ENCODE data around the gene ATAT1. TPM values are rescaled to one million over a fixed set of nuclear protein-coding genes. Genes with fewer than 3 reads are reported as not detected.
A peak's percentile ranks its signal among the peaks of the same experiment; 100 is the strongest.

ATAT1 gene
- total and polyA plus RNA-seq, 5 donors, result 2.6 to 3.5 (median 3.0) TPM

DNA sequence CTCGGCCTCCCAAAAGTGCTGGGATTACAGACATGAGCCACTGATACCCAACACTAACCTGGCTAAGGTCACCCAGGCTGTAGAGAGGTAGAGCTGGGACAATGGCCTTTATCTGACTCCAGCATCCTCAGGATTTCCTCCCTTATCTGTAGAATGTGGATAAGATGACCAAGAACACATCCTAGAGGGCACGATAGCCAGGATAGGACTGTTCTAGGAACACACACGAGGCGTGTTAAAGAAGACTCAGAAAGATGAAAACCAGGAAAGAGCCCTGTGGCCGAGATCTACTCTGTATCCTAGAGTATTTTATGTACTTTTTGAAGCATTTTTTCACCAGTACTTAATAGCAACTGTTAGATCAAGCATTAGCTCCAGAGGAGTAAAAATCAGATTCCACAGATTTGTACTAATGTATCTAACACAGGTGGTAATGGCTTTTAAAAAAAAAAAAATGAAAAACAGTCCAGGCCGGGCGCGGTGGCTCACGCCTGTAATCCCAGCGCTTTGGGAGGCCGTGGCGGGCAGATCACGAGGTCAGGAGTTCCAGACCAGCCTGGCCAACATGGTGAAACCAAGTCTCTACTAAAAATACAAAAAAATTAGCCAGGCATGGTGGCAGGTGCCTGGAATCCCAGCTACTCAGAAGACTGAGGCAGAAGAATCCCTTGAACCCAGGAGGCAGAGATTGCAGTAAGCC is 26.9 kb upstream of the ATAT1 start:
- no peaks in the 10 kb centered on the region for H3K9me3 ChIP-seq (ENCODE audit: control insufficient read depth, low read length)
- no peaks in the 10 kb centered on the region for H3K27me3 ChIP-seq (ENCODE audit: control insufficient read depth, insufficient read depth)
- H3K4me3 ChIP-seq (ENCODE audit: low read length), result no peak overlapping the region
- H3K27ac ChIP-seq (ENCODE audit: low read length), result no peak overlapping the region
- 61% methylated on average over 13 of the region's 13 CpGs for WGBS
- ATAC-seq (peak in 1 of 2 donors; percentile 44), DNase-seq (no peak)
- intact Hi-C loops (cut with DNase I), result loop anchor here in 2 of 4 donors (5.0 to 10.0 kb wide), 3 partner anchors 55 to 115 kb away; partner anchors contain the start of gene HLA-E (in 1 of the 2)
- H3K4me1 ChIP-seq (ENCODE audit: control insufficient read depth, insufficient read depth, low read length), result no peaks in the 10 kb centered on the region

DNA sequence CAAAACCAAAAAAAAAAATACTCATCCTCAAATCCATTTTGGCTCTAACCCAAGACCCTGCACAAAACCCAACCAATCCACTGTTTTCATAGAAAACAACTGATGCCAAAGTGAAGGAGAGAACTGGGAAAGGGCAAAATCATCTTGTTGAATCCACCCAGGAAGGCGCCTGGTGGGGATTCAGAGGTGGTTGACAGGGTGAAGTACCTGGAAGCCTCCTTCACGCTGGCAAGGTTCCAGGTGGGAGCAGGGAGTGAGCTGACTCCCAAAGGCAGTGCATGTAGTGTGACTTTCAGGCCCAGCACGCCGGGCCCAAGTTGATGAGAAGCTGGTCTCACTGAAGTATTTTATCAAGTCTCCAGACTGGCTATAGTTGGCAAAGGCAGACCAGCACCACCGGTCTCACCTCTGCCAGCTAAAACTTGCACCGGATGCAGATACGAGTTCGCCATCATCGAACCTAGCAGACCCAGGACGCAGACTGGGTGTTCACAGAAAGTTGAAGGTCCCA is 26.2 kb upstream of the ATAT1 start:
- Histone ChIP-seq H3K4me1 (ENCODE audit: control insufficient read depth, insufficient read depth, low read length) (no peaks in the 10 kb centered on the region), H3K27me3 (ENCODE audit: control insufficient read depth, insufficient read depth) (no peaks in the 10 kb centered on the region), H3K4me3 (ENCODE audit: low read length) (no peak overlapping the region), H3K27ac (ENCODE audit: low read length) (no peak overlapping the region), H3K9me3 (ENCODE audit: control insufficient read depth, low read length) (no peaks in the 10 kb centered on the region)
- WGBS, result 65% methylated on average over 10 of the region's 10 CpGs
- DNase-seq, result peak in 2 of 3 donors; percentile 50 to 76
- ATAC-seq, result peak in 1 of 2 donors; percentile 6
- intact Hi-C loops (cut with DNase I), result loop anchor here in 1 of 4 donors (5.0 to 10.0 kb wide), 2 partner anchors 58 to 116 kb away; partner anchors contain the start of gene HLA-E

DNA sequence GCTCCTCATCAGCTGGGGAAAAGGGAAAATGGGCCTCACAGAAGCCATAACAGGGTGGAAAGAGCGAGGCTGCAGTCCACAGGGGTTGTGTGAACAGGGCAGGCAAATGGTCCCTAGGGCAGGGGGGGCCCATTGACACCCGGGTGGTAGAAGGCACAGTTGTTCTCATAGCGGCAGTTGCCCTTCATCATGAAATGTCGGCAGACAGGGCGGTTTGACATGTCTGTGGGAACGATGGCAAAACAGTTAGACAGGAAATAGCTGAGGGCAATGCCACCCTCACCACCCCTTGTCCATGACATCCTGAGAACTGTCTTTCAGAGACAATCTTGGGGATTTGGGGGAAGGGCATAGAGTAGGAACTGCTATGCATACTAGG is 25.2 kb upstream of the ATAT1 start:
- no peaks in the 10 kb centered on the region for H3K4me1 ChIP-seq (ENCODE audit: control insufficient read depth, insufficient read depth, low read length)
- H3K9me3 ChIP-seq (ENCODE audit: control insufficient read depth, low read length), result no peaks in the 10 kb centered on the region
- ATAC-seq, result no peak
- H3K27me3 ChIP-seq (ENCODE audit: control insufficient read depth, insufficient read depth), result no peaks in the 10 kb centered on the region
- H3K27ac ChIP-seq (ENCODE audit: low read length), result no peak overlapping the region
- 70% methylated on average over 6 of the region's 6 CpGs for WGBS
- no peak for DNase-seq
- H3K4me3 ChIP-seq (ENCODE audit: low read length), result no peak overlapping the region
- intact Hi-C loops (cut with DNase I), result loop anchor here in 1 of 4 donors (5.0 to 10.0 kb wide), 2 partner anchors 59 to 117 kb away; partner anchors contain the start of gene HLA-E

DNA sequence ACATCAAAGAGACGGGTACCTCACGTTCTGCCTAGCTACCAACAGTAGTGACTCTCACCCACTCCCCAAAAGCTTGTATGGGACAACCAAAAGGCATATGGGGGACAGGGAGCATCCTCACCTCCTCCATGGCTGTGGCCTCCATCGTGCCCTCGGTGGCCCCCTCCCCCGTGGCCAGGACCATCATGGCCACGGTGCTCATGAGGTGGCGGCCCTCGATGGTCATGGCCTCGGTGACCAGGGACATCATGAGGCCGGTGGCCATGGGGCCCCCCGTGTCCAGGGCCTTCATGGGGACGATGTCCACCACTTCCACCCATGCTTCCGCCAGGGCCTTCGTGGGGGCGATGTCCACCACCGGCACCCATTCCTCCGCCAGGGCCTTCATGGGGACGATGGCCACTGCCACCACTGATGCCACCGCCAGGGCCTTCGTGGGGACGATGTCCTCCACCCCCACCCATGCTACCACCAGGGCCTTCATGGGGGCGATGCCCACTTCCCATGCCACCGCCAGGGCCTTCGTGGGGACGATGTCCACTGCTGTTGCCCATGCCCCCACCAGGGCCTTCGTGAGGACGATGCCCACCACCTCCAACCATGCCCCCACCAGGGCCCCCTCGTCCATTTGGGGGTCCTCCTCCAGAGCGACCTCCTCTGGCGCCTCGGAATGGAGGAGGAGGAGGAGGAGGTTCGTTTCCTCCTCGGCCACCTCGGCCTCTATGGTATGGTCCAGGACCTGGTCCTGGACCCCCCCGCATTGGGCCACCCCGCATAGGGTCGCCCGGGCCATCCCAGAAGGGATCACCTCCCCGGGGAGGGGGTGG is 24.6 kb upstream of the ATAT1 start:
- intact Hi-C loops (cut with DNase I), result loop anchor here in 1 of 4 donors (5.0 to 10.0 kb wide), 2 partner anchors 60 to 117 kb away; partner anchors contain the start of gene HLA-E
- Histone ChIP-seq H3K4me1 (ENCODE audit: control insufficient read depth, insufficient read depth, low read length) (no peaks in the 10 kb centered on the region), H3K9me3 (ENCODE audit: control insufficient read depth, low read length) (no peaks in the 10 kb centered on the region), H3K27ac (ENCODE audit: low read length) (no peak overlapping the region), H3K27me3 (ENCODE audit: control insufficient read depth, insufficient read depth) (no peaks in the 10 kb centered on the region), H3K4me3 (ENCODE audit: low read length) (no peak overlapping the region)
- ATAC-seq, result peak; percentile 9 to 10
- 94% methylated on average over 39 of the region's 39 CpGs for WGBS
- DNase-seq, result peak in 1 of 3 donors; percentile 63

DNA sequence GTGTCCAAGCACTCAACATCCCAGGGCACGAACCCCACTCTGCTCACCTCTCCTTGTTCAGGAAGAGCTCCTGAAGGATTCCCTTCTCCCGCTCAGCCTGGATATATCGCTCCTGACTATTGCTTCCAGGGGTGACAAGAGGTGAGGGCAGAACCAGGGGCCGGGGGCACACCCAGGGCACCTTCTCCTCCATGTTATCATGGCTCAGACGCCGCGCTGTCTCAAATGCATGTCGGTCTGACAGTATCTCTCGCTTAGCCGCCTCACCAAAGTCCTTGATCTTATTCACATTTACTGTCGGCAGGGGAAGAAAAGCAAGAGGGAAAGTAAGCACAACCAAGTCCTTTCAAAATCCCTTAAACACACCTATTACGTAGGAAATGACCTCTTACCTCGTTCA is 22.7 kb upstream of the ATAT1 start:
- no peak overlapping the region for H3K27ac ChIP-seq (ENCODE audit: low read length)
- no peak for ATAC-seq
- no peak for DNase-seq
- intact Hi-C loops (cut with DNase I), result loop anchor here in 1 of 4 donors (5.0 to 10.0 kb wide), 2 partner anchors 62 to 119 kb away; partner anchors contain the start of gene HLA-E
- H3K9me3 ChIP-seq (ENCODE audit: control insufficient read depth, low read length), result no peaks in the 10 kb centered on the region
- H3K4me3 ChIP-seq (ENCODE audit: low read length), result no peak overlapping the region
- H3K4me1 ChIP-seq (ENCODE audit: control insufficient read depth, insufficient read depth, low read length), result no peaks in the 10 kb centered on the region
- 93% methylated on average over 13 of the region's 13 CpGs for WGBS
- no peaks in the 10 kb centered on the region for H3K27me3 ChIP-seq (ENCODE audit: control insufficient read depth, insufficient read depth)

DNA sequence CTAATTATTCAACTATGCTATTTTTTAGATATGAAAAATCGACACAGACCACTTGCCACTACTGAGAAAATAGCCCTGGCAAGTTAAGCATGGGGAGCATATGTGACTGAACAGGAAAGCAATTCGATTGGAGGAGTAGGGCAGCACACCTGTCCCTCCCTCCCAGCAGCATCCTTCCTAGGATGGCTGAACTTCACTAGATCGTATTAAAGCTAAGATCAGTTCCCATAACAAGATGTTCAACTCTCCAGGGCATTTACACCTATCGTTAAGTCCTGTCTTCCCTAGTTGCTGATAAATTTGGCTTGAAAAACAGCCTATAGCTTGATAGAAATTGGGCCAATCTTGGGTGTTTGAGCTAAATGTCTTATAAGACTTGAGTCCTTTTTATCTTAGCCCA is 16.6 kb upstream of the ATAT1 start:
- Histone ChIP-seq H3K9me3 (ENCODE audit: control insufficient read depth, low read length) (no peaks in the 10 kb centered on the region), H3K27me3 (ENCODE audit: control insufficient read depth, insufficient read depth) (no peaks in the 10 kb centered on the region), H3K27ac (ENCODE audit: low read length) (no peak overlapping the region), H3K4me1 (ENCODE audit: control insufficient read depth, insufficient read depth, low read length) (peaks cover 6% of the 10 kb centered on the region), H3K4me3 (ENCODE audit: low read length) (no peak overlapping the region)
- no peak for DNase-seq
- intact Hi-C loops (cut with DNase I), result no loop called here
- ATAC-seq, result no peak
- WGBS, result 78% methylated on average over 4 of the region's 4 CpGs

DNA sequence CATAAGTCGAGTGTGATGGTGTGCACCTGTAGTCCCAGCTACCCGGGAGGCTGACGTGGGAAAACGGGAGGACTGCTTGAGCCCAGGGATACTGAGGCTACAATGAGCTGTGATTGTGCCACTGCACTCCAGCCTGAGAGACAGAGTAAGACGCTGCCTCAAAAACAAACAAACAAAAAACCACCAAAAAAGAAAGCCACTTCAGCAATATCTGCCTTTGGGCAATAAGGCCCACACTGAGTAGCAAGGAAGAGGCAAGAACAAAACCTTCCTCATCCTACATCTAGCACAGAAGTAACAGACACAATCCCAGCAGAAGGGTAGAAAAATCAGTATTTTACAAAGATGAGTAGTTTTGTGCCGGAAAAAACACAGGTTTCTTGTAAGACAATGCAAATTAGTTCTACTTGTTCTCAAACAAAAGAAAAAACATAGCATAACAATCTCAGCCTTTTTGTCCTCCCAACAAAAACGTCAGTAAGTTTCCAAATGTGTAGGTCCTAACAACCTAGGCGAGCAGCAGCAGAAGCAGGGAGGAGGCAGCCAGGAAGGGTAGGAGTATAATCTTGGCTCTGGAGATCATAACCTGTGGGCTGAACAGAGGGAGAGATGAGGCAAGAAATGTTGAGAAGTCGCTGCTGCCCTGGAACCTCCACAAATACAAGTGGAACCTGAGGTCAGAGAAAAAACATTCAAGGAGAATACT is 15.4 kb upstream of the ATAT1 start:
- ATAC-seq (no peak), DNase-seq (peak in 1 of 3 donors; percentile 7)
- peaks cover 6% of the 10 kb centered on the region for H3K4me1 ChIP-seq (ENCODE audit: control insufficient read depth, insufficient read depth, low read length)
- H3K4me3 ChIP-seq (ENCODE audit: low read length), result no peak overlapping the region
- no peak overlapping the region for H3K27ac ChIP-seq (ENCODE audit: low read length)
- intact Hi-C loops (cut with DNase I), result no loop called here
- 76% methylated on average over 9 of the region's 9 CpGs for WGBS
- H3K27me3 ChIP-seq (ENCODE audit: control insufficient read depth, insufficient read depth), result no peaks in the 10 kb centered on the region
- no peaks in the 10 kb centered on the region for H3K9me3 ChIP-seq (ENCODE audit: control insufficient read depth, low read length)

DNA sequence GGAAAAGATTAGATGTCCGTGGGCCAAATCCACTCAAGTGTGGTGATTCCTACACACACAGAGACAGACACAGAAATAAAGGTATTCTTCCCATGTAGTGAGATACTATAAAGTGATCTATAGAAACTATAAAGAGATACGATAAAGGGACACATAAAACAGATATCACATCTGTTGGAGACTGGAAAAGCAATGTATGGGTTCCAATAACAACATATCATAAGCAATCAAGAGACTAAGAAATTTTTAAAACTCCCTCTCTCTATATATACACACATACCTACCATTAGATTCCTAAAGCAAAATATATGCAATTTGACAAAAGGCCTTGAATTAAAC is 14.8 kb upstream of the ATAT1 start:
- DNase-seq, result no peak
- Histone ChIP-seq H3K27me3 (ENCODE audit: control insufficient read depth, insufficient read depth) (no peaks in the 10 kb centered on the region), H3K4me3 (ENCODE audit: low read length) (no peak overlapping the region), H3K27ac (ENCODE audit: low read length) (no peak overlapping the region), H3K4me1 (ENCODE audit: control insufficient read depth, insufficient read depth, low read length) (peaks cover 6% of the 10 kb centered on the region), H3K9me3 (ENCODE audit: control insufficient read depth, low read length) (no peaks in the 10 kb centered on the region)
- no peak for ATAC-seq
- WGBS, result 54% methylated on average over 2 of the region's 2 CpGs
- intact Hi-C loops (cut with DNase I), result no loop called here

DNA sequence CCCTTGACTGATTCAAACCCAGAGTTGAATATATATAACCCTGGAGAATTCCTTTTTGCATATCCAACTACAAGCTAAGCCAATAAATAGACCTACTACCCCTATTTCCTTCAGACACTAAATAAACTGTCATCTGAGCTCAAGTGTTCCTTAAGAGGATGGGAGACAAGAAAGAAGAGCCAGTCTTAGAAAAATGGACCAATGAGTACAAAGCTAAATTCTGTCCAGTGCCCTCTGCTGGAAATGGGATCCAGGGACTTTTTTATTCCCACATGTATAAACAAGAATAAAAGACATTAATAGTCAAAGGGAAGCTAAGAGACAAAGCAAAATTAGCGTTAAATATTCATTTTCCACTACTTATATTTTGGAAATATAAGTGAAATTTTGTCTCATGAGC is 14.5 kb upstream of the ATAT1 start:
- 71% methylated on average over 1 of the region's 1 CpG for WGBS
- Histone ChIP-seq H3K27ac (ENCODE audit: low read length) (no peak overlapping the region), H3K27me3 (ENCODE audit: control insufficient read depth, insufficient read depth) (no peaks in the 10 kb centered on the region), H3K4me1 (ENCODE audit: control insufficient read depth, insufficient read depth, low read length) (peaks cover 6% of the 10 kb centered on the region), H3K4me3 (ENCODE audit: low read length) (no peak overlapping the region), H3K9me3 (ENCODE audit: control insufficient read depth, low read length) (no peaks in the 10 kb centered on the region)
- ATAC-seq, result no peak
- intact Hi-C loops (cut with DNase I), result no loop called here
- DNase-seq, result no peak

DNA sequence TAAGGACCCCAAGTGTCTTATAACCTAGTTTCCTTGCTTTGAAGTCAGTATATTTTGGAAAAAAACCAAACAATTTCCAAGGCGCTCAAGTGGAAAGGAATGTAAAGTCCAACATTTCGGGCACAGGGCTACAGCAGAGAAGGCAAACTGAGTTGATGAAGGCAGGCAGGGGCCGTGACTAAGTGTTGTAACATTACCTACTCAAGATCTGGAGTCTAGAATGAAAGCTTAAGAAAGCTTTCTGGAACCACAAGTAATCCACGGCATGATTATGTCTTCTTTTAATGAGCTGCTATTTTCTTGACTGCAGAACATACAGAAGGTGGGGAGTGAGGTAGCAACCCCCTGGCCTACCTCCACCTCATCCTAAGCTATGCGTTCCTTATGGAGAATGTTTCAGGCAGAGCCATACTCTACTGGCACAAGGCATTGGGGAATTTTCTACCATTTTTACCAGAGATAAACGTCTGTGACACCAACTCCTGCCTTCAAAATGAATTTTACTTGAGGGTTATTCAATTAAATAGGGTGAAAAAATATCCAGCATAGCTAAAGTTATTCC is 13.9 kb upstream of the ATAT1 start:
- no peak overlapping the region for H3K4me3 ChIP-seq (ENCODE audit: low read length)
- 57% methylated on average over 6 of the region's 6 CpGs for WGBS
- no peaks in the 10 kb centered on the region for H3K27me3 ChIP-seq (ENCODE audit: control insufficient read depth, insufficient read depth)
- DNase-seq, result peak in 1 of 3 donors; percentile 10
- H3K27ac ChIP-seq (ENCODE audit: low read length), result no peak overlapping the region
- peaks cover 6% of the 10 kb centered on the region for H3K4me1 ChIP-seq (ENCODE audit: control insufficient read depth, insufficient read depth, low read length)
- H3K9me3 ChIP-seq (ENCODE audit: control insufficient read depth, low read length), result no peaks in the 10 kb centered on the region
- ATAC-seq, result no peak
- intact Hi-C loops (cut with DNase I), result no loop called here
